ENCODE measurements around the gene ACOT12. TPM values are rescaled to one million over a fixed set of nuclear protein-coding genes. Genes with fewer than 3 reads are reported as not detected.

Gene ACOT12
- polyA plus RNA-seq, 1 donor (not counting 4 experiments of a cell fraction or from before 2014, with no cell fraction given): not detected

DNA sequence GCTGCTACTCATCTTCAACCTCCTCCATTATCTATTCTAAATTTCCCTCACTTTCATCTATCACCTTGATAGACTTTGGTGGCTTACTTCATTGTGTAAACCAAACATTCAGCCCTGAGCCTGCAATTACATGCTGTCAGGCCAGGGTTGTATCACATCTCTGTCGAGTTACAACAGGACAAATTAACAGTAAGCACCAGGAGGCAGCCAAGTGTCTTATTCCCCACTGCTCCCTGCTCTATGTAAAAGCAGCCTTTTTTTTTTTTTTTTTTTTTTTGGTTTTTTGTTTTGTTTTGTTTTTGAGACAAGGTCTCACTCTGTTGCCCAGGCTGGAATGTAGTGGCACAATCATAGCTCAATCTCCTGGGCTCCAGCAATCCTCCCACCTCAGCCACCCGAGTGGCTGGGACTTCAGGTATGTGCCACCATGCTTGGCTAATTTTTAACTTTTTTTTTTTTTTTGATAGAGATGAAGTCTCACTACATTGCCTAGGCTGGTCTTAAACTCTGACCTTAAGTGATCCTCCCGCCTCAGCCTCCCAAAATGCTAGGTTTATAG is 107.8 kb downstream of the ACOT12 start:
- Histone ChIP-seq H3K4me1 (ENCODE audit: control insufficient read depth, extremely low read depth, insufficient read depth, low read length) (peaks cover 16% of the 10 kb centered on the region), H3K36me3 (ENCODE audit: control insufficient read depth in 2 of 2, extremely low read depth in 1 of 2, insufficient read depth in 2 of 2, low read length in 2 of 2) (no peaks in the 10 kb centered on the region), H3K79me2 (ENCODE audit: control insufficient read depth, insufficient read depth, low read length) (peaks cover 4% of the 10 kb centered on the region), H3K9me1 (ENCODE audit: control insufficient read depth, extremely low read depth, insufficient read depth, low read length) (no peaks in the 10 kb centered on the region), H2AFZ (ENCODE audit: control insufficient read depth, low read length) (no peak overlapping the region), H3K9me3 (ENCODE audit: control insufficient read depth, low read depth, low read length) (no peaks in the 10 kb centered on the region), H3K27me3 (ENCODE audit: control insufficient read depth, extremely low read depth, insufficient read depth, low read length) (no peaks in the 10 kb centered on the region), H4K20me1 (ENCODE audit: control insufficient read depth, extremely low read depth, insufficient read depth, low read length) (no peaks in the 10 kb centered on the region), H3K4me3 (ENCODE audit: control insufficient read depth in 2 of 3, extremely low read depth in 1 of 3, insufficient read depth in 2 of 3, low read depth in 1 of 3, low read length in 3 of 3) (no peak overlapping the region), H3K9ac (ENCODE audit: control insufficient read depth, extremely low read depth, insufficient read depth, low read length) (no peak overlapping the region), H3K4me2 (ENCODE audit: control insufficient read depth, extremely low read depth, insufficient read depth, low read depth, low read length) (no peak overlapping the region), H3K27ac (ENCODE audit: control insufficient read depth, insufficient read depth, low read length) (no peak overlapping the region)
- TF ChIP-seq EZH2 (IDR thresholded peaks at IDR 0.05; ENCODE audit: low read length): no peak
- TF ChIP-seq, protein P1, sequence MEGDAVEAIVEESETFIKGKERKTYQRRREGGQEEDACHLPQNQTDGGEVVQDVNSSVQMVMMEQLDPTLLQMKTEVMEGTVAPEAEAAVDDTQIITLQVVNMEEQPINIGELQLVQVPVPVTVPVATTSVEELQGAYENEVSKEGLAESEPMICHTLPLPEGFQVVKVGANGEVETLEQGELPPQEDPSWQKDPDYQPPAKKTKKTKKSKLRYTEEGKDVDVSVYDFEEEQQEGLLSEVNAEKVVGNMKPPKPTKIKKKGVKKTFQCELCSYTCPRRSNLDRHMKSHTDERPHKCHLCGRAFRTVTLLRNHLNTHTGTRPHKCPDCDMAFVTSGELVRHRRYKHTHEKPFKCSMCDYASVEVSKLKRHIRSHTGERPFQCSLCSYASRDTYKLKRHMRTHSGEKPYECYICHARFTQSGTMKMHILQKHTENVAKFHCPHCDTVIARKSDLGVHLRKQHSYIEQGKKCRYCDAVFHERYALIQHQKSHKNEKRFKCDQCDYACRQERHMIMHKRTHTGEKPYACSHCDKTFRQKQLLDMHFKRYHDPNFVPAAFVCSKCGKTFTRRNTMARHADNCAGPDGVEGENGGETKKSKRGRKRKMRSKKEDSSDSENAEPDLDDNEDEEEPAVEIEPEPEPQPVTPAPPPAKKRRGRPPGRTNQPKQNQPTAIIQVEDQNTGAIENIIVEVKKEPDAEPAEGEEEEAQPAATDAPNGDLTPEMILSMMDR (optimal IDR thresholded peaks at IDR 0.05 in 1 of 3, IDR thresholded peaks at IDR 0.05 in 1 of 3, conservative IDR thresholded peaks at IDR 0.05 in 1 of 3; ENCODE audit: extremely low read depth in 1 of 3, insufficient read depth in 2 of 3, low read length in 3 of 3): no peak
- no peak for FAIRE-seq
- no peak for DNase-seq (ENCODE audit: low read depth, low spot score)
- dilution Hi-C loops (cut with MboI; ENCODE audit: extremely low pct_ligation_motif_present, low sequenced_read_pairs): no loop called here

DNA sequence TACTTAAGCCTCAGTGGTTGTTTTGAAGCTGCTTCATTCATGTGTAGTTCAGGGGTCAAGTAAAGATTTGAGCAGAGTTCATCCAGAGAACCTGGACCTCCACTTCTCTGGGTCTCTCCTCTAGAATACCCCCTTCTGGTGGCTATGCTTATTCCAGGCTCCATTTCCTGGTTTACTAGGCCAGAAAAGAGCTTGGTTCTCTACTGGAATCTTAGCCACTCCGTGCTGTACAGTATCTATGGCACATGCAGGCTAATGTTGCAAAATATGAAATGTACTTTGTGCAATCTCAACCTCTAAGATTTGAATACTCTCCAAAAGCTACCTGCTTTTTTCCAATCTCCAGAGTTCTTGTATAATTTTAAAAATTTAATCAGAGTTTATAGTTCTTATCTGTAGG is 110.0 kb downstream of the ACOT12 start:
- Histone ChIP-seq H3K9ac (ENCODE audit: control insufficient read depth, extremely low read depth, insufficient read depth, low read length) (no peak overlapping the region), H3K4me1 (ENCODE audit: control insufficient read depth, extremely low read depth, insufficient read depth, low read length) (peaks cover 16% of the 10 kb centered on the region), H3K4me2 (ENCODE audit: control insufficient read depth, extremely low read depth, insufficient read depth, low read depth, low read length) (no peak overlapping the region), H3K9me3 (ENCODE audit: control insufficient read depth, low read depth, low read length) (no peaks in the 10 kb centered on the region), H3K4me3 (ENCODE audit: control insufficient read depth in 2 of 3, extremely low read depth in 1 of 3, insufficient read depth in 2 of 3, low read depth in 1 of 3, low read length in 3 of 3) (no peak overlapping the region), H4K20me1 (ENCODE audit: control insufficient read depth, extremely low read depth, insufficient read depth, low read length) (no peaks in the 10 kb centered on the region), H3K79me2 (ENCODE audit: control insufficient read depth, insufficient read depth, low read length) (no peaks in the 10 kb centered on the region), H2AFZ (ENCODE audit: control insufficient read depth, low read length) (no peak overlapping the region), H3K27ac (ENCODE audit: control insufficient read depth, insufficient read depth, low read length) (no peak overlapping the region), H3K27me3 (ENCODE audit: control insufficient read depth, extremely low read depth, insufficient read depth, low read length) (no peaks in the 10 kb centered on the region), H3K36me3 (ENCODE audit: control insufficient read depth in 2 of 2, extremely low read depth in 1 of 2, insufficient read depth in 2 of 2, low read length in 2 of 2) (no peaks in the 10 kb centered on the region), H3K9me1 (ENCODE audit: control insufficient read depth, extremely low read depth, insufficient read depth, low read length) (no peaks in the 10 kb centered on the region)
- no peak for TF ChIP-seq EZH2 (IDR thresholded peaks at IDR 0.05; ENCODE audit: low read length)
- TF ChIP-seq, protein P1 (optimal IDR thresholded peaks at IDR 0.05 in 1 of 3, IDR thresholded peaks at IDR 0.05 in 1 of 3, conservative IDR thresholded peaks at IDR 0.05 in 1 of 3; ENCODE audit: extremely low read depth in 1 of 3, insufficient read depth in 2 of 3, low read length in 3 of 3): no peak
- no peak for DNase-seq (ENCODE audit: low read depth, low spot score)
- peak; percentile 9 for FAIRE-seq
- dilution Hi-C loops (cut with MboI; ENCODE audit: extremely low pct_ligation_motif_present, low sequenced_read_pairs): no loop called here

Other genes with a start within 250 kb of the ACOT12 start
- not detected in 3 replicates for gene CKMT2, start 160.8 kb downstream of the ACOT12 start, polyA plus RNA-seq
- gene ZCCHC9, start 92.5 kb downstream of the ACOT12 start, polyA plus RNA-seq: 12.4 to 24.1 TPM (median 20.1 TPM) in 3 replicates

Measured in keratinocyte (primary cell).